Activated T-cell treated with anti-CD3 and anti-CD28 coated beads, Interleukin-2, amount 50 U/mL, for 4 hours (primary cell): ENCODE results near the gene CMTM8. TPM values are rescaled to one million over a fixed set of nuclear protein-coding genes. Genes with fewer than 3 reads are reported as not detected.
"Not testable (repeated sequence)": the region's sequence is repeated elsewhere in the genome, so short reads cannot be mapped to it uniquely, and the experiment has no call there.

Experiments
- ATAC-seq, 2 donors: fragments of 200-7000 bp; cut with Tn5 transposase; one replicate each; pipeline ENCODE4 v1.10.0; 2021
- DNase-seq: peaks from one replicate; pipeline ENCODE4 v3.0.0-alpha.2; 2020
- H3K27me3 Mint-ChIP-seq: one replicate; pipeline ENCODE4 v1.8.0; 2021; ENCODE audit warnings: low read depth, mixed read lengths
- H3K36me3 Mint-ChIP-seq: one replicate; pipeline ENCODE4 v1.8.0; 2022; ENCODE audit warnings: mixed read lengths; ENCODE audit not compliant: insufficient read depth
- H3K4me1 Mint-ChIP-seq: one replicate; pipeline ENCODE4 v1.8.0; 2021; ENCODE audit warnings: low read depth, mixed read lengths
- H3K4me3 Mint-ChIP-seq: one replicate; pipeline ENCODE4 v1.8.0; 2021; ENCODE audit warnings: mild to moderate bottlenecking, moderate library complexity, mixed read lengths
- H3K9me3 Mint-ChIP-seq: one replicate; pipeline ENCODE4 v1.8.0; 2021; ENCODE audit warnings: mixed read lengths
- total RNA-seq, 3 donors: library from RNA; stranded (reverse); gene quantifications; one replicate each; pipeline ENCODE4 v1.2.1, GENCODE V29; 2021

Gene CMTM8
- total RNA-seq, 3 donors from 2014 or later, result 3.9 to 6.3 (median 4.7) TPM

DNA sequence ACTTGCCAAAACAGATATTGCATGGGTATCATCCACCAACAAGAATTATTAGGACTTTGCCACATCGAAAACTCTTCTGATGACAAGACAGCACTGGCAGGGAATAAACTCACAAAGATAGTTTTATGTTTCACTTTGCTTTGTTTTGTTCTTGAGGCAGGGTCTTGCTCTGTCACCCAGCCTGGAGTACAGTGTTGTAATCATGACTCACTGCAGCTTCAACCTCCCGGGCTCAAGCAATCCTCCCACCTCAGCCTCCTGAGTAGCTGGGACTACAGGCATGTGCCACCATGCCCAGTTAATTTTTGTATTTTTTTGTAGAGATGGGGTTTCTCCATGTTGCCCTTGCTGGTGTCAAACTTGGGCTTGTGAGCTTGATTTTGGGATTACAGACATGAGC is 151.1 kb downstream of the CMTM8 start:
- Mint-ChIP-seq H3K4me1 (peaks cover 45% of the 10 kb centered on the region), H3K4me3 (peak overlapping the region; percentile 24)
- not testable (repeated sequence) for H3K27me3 Mint-ChIP-seq, H3K9me3 Mint-ChIP-seq, H3K36me3 Mint-ChIP-seq, DNase-seq, ATAC-seq

DNA sequence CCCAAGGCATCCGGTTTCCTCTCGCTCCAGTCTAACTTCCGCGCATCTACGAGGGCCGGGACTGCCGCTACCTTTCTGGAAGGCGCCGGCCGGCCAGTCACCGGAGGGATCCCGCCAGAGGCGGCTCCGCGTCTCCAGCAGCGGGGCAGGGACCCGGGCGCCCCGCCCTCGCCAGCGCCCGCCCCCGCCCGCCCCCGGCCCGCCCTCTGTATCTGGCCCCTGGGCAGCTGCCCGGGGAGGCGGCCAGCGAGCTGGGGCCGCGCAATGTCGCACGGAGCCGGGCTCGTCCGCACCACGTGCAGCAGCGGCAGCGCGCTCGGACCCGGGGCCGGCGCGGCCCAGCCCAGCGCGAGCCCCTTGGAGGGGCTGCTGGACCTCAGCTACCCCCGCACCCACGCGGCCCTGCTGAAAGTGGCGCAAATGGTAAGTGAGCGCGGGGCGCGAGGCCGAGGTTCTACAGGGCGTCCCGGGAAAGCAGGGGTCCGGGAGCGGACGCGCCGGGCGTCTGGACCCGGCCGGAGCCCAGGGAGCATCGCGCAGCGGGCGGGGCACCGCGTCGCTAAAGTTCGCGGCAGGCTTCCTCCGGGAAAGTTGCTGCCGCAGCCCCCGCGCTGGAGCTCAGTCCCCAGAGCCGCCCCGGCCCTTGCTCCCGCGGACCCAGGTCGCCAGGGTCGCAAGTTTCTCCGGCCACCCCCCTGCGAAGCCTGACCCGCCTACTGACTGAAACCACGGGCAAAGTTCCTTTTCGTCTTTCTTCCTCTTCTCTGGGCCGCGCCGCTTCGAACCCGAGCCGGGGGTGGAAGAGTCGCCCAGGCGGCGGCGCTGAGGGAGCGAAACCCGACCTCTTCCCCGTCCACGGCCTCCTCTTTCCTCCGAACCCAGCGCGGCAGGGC is 153.4 kb downstream of the CMTM8 start, which contains the start of gene CMTM7:
Gene CMTM7 (plus strand): TSS at position 211 of the 893 bp plus-strand sequence. CDS start 54 bp downstream, at position 265.
- peak within 1 kb of the TSS; percentile 96 for H3K4me3 Mint-ChIP-seq
- peaks cover 7% of the 10 kb centered on the region for H3K36me3 Mint-ChIP-seq
- no peaks in the 10 kb centered on the region for H3K27me3 Mint-ChIP-seq
- no peaks in the 10 kb centered on the region for H3K9me3 Mint-ChIP-seq
- peak; percentile 37 for DNase-seq
- peaks cover 62% of the 10 kb centered on the region for H3K4me1 Mint-ChIP-seq
- ATAC-seq, result peak; percentile 47 to 61

DNA sequence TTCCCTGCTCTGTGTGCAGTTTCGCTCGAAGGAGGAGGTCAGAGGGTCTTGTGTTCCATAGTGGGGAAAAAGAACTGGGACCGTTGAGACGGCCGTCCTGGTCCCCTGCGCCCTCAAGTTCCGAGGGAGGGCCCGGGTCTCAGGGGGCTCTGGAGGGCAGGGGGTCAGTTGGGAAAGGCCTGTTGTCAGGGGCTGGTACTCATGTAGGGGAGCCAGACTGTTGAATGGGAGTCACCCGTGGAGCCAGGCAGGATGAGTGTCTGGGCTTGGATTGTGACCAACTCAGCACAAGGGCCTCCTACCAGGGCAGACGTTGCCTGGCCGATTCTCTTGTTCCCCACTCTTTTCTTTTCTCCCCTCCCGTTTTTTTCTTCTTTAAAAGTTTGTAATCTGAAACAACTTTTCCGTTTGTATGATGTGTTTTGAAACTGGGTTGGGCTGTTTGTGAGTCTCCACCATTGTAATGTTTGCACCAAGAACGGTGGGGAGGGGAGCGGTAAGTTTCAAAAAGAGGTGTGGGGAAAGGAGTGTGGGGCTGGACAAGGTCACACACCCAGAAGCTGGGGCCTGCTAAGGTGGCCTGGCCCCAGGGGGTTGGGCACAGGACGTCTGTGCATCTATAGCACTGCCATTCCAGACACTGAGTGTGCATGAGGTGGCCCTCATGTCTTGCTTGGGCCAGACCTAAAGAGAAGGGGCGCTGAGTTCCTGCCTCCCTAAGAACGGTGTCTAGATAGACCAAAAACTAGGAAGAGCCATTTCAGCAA is 154.2 kb downstream of the CMTM8 start:
- DNase-seq (no peak), ATAC-seq (peak; percentile 19 to 30)
- no peaks in the 10 kb centered on the region for H3K27me3 Mint-ChIP-seq
- H3K4me3 Mint-ChIP-seq, result peak overlapping the region; percentile 96
- H3K9me3 Mint-ChIP-seq, result no peaks in the 10 kb centered on the region
- peaks cover 65% of the 10 kb centered on the region for H3K4me1 Mint-ChIP-seq
- peaks cover 7% of the 10 kb centered on the region for H3K36me3 Mint-ChIP-seq

DNA sequence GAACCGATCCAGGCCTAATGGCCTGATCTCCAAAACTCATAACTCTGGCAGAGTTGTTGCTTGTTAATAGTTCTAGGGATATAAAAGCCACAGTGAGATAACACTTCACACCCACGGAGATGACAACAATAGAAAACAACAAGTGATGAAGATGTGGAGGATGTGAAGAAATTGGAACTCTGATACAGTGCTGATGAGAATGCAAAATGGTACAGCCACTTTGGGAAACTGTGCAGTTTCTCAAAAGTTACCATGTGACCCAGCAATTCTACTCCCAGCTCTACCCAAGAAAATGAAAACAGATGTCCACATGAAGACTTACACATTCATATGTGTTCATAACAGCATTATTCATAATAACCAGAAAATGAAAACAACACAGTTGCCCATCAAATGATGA is 157.0 kb downstream of the CMTM8 start:
- no peak for DNase-seq
- Mint-ChIP-seq H3K4me3 (no peak overlapping the region), H3K36me3 (peaks cover 7% of the 10 kb centered on the region), H3K4me1 (peaks cover 72% of the 10 kb centered on the region), H3K9me3 (no peaks in the 10 kb centered on the region), H3K27me3 (no peaks in the 10 kb centered on the region)
- peak; percentile 13 to 36 for ATAC-seq

DNA sequence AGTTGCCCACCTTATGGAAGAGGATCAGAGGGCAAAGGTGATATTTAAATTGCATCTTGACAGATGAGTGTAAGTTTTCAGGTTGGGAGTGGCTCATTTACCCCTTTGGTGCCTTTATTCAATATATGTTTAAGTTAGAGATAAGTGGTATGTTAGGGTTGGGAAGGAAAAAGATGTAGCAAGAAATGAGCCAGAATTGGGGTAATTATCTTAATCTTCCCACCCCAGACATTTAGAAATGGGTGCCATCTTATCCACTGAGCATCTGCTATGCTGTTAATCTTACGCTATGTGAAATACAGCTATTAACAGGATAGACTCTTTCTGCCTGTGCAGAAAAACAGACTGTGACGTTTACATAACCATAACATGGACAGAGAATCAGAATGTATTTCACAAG is 159.5 kb downstream of the CMTM8 start:
- ATAC-seq, result no peak
- Mint-ChIP-seq H3K4me1 (peaks cover 71% of the 10 kb centered on the region), H3K27me3 (no peaks in the 10 kb centered on the region)

DNA sequence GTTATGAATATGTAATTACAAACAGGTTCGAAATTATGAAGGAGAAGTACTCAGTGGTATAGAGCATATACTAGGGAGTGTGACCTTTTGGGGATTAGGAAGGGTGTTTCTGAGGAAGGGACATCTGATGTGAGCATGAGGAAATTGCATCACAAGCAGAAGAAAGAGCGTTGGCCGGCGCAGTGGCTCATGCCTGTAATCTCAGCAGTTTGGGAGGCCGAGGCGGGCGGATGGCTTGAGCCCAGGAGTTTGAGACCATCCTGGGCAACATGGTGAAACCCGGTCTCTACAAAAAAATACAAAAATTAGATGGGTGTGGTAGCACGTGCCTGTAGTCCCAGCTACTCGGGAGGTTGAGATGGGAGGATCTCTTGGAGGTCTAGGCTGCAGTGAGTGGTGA is 160.1 kb downstream of the CMTM8 start:
- no peaks in the 10 kb centered on the region for H3K9me3 Mint-ChIP-seq
- H3K4me3 Mint-ChIP-seq, result no peak overlapping the region
- no peak for DNase-seq
- no peaks in the 10 kb centered on the region for H3K27me3 Mint-ChIP-seq
- H3K36me3 Mint-ChIP-seq, result peaks cover 7% of the 10 kb centered on the region
- H3K4me1 Mint-ChIP-seq, result peaks cover 71% of the 10 kb centered on the region
- ATAC-seq, result no peak

More for the DNA sequence above, 159.5 kb downstream of the CMTM8 start:
- DNase-seq, result no peak
- H3K36me3 Mint-ChIP-seq, result peaks cover 7% of the 10 kb centered on the region
- no peak overlapping the region for H3K4me3 Mint-ChIP-seq
- H3K9me3 Mint-ChIP-seq, result no peaks in the 10 kb centered on the region

DNA sequence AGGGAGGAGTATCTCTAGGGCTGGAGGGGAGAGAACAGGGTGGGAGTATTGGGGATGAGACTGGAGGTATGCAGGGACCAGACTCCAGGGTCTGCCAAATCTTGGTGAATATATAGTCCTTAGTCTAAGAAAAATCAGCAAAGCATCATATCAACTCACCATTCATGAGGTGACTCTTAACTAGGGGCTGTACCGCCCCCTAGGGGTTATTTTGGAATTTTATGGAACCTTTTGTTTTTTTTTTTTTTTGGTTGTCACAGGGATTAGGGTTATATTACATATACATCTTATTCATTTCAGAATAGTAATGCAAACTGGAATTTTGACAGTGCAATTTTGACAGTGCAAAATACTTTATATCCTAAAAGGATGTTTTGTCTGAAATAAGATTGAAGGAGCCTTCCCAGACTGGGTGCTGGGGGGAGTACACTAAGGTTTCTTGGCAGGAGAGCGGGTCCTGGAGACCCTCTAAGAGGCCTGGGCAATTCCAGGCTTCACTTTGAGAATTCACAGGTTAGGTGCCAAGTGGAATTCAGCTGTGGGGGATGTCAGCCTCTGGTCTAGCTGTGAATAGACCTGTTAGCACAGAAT is 160.6 kb downstream of the CMTM8 start:
- ATAC-seq, result peak in 1 of 2 donors; percentile 11
- peaks cover 8% of the 10 kb centered on the region for H3K36me3 Mint-ChIP-seq
- no peak overlapping the region for H3K4me3 Mint-ChIP-seq
- no peaks in the 10 kb centered on the region for H3K9me3 Mint-ChIP-seq
- no peaks in the 10 kb centered on the region for H3K27me3 Mint-ChIP-seq
- peaks cover 70% of the 10 kb centered on the region for H3K4me1 Mint-ChIP-seq
- DNase-seq, result no peak

DNA sequence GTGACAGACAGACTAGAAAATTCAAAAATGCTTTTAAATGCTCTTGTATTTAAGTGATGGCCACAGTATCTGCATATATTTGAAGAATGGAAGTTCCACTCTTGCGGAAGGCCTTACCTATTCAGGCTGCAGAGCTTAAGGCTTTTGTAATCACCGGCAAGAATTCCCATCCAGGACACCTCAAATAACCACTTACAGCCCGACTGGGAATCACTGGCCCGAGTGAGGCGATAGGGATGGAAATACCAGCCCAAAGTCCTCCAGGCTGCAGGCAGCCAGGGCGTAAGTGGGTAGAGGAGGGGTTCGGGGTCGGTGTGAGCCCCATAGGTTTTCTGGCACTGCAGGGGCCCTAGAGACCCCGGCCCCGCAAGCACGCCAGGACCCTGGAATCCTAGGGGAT is 162.6 kb downstream of the CMTM8 start:
- Mint-ChIP-seq H3K4me3 (peak overlapping the region; percentile 91), H3K9me3 (no peaks in the 10 kb centered on the region), H3K36me3 (peaks cover 7% of the 10 kb centered on the region), H3K27me3 (no peaks in the 10 kb centered on the region), H3K4me1 (peaks cover 63% of the 10 kb centered on the region)
- DNase-seq (no peak), ATAC-seq (peak; percentile 20 to 28)

DNA sequence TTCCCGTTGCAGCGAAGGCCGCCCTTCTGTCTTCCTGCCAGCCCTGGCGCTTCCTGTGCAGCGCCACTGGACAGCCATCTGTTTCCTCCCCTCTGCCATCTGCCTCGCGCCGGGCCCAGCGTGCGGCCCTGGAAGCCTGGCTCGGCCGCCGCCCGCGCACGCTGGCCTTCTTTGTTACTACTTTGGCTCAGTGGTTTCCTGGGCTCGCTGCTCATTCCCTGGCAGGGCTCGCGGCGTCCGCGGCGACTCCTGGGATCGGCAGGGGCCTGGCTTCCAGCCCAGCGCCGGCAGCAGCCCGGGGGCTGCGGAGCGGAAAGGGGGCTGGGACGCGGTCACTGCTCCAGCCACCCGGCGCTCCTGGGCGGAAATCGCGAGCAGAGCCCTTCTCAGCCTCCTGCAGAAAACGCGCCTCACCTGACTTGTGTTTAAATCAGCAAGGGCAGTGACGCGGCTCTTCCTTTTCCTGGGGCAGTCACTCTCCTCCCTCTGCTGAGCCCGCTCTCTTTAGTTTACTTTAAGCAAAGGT is 163.1 kb downstream of the CMTM8 start:
- no peaks in the 10 kb centered on the region for H3K27me3 Mint-ChIP-seq
- peaks cover 7% of the 10 kb centered on the region for H3K36me3 Mint-ChIP-seq
- peaks cover 66% of the 10 kb centered on the region for H3K4me1 Mint-ChIP-seq
- H3K9me3 Mint-ChIP-seq, result no peaks in the 10 kb centered on the region
- DNase-seq (peak; percentile 52), ATAC-seq (peak; percentile 70 to 80)
- H3K4me3 Mint-ChIP-seq, result peak overlapping the region; percentile 91

DNA sequence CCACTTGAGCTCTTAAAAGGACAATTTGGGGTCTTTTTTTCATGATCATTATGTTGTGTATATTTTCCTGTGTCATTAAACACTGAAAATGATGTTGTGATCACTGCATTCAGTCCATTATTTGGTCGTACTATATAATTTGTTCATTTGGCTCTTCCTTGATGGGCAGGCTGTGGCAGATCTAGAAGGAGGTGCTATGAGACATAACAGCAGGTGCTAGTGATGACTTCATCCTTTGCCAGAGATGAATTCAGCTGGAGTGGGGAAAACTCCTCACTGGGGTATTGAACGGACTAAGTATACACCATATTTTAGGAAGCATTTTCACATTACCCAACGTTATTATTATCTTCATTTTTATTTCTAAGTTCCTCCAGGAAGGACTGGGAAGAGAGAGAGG is 165.2 kb downstream of the CMTM8 start:
- no peaks in the 10 kb centered on the region for H3K9me3 Mint-ChIP-seq
- H3K4me3 Mint-ChIP-seq, result no peak overlapping the region
- H3K4me1 Mint-ChIP-seq, result peaks cover 70% of the 10 kb centered on the region
- no peak for ATAC-seq
- H3K36me3 Mint-ChIP-seq, result peaks cover 7% of the 10 kb centered on the region
- no peaks in the 10 kb centered on the region for H3K27me3 Mint-ChIP-seq
- no peak for DNase-seq

DNA sequence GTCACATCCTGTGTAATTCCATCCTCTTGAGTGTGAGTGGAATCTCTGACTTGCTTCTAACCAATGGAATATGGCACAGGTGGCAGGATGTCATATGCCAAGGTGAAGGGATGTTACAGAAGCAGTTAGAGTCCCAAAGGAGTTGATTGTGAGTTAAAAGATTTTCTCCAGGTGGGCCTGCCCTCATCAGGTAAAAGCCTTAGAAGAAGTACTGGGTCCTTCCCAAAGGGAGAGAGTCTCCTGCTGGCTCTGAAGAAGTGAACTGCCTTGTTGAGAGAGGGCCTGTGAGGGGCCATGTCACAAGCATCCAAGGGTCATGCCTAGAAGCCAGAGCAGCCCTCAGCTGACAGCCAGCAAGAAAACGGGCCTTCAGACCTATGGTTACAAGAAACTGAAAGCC is 166.2 kb downstream of the CMTM8 start:
- H3K9me3 Mint-ChIP-seq, result no peaks in the 10 kb centered on the region
- peaks cover 65% of the 10 kb centered on the region for H3K4me1 Mint-ChIP-seq
- H3K4me3 Mint-ChIP-seq, result no peak overlapping the region
- no peak for DNase-seq
- H3K36me3 Mint-ChIP-seq, result peaks cover 9% of the 10 kb centered on the region
- no peaks in the 10 kb centered on the region for H3K27me3 Mint-ChIP-seq
- no peak for ATAC-seq

DNA sequence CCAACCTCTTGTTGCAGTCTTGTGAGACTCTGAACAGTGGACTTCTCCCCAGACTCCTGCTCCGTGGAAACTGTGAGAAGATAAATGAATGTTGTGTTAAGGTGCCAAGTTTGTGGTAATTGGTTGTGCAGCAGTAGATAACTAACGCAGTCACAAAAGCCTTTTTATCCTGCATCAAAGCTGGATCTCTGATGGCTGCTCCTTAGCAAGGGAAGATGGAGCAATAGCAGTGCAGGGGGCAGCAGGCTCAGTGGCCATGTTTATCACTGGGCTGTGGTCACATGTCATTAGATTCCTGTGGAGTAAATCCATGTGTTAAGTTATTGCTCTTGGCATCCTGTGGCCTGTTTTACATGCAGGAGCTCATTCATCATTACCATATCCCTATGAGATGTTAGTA is 166.7 kb downstream of the CMTM8 start:
- ATAC-seq (no peak), DNase-seq (no peak)
- H3K27me3 Mint-ChIP-seq, result no peaks in the 10 kb centered on the region
- no peaks in the 10 kb centered on the region for H3K9me3 Mint-ChIP-seq
- peaks cover 69% of the 10 kb centered on the region for H3K4me1 Mint-ChIP-seq
- H3K36me3 Mint-ChIP-seq, result peaks cover 12% of the 10 kb centered on the region
- H3K4me3 Mint-ChIP-seq, result no peak overlapping the region

DNA sequence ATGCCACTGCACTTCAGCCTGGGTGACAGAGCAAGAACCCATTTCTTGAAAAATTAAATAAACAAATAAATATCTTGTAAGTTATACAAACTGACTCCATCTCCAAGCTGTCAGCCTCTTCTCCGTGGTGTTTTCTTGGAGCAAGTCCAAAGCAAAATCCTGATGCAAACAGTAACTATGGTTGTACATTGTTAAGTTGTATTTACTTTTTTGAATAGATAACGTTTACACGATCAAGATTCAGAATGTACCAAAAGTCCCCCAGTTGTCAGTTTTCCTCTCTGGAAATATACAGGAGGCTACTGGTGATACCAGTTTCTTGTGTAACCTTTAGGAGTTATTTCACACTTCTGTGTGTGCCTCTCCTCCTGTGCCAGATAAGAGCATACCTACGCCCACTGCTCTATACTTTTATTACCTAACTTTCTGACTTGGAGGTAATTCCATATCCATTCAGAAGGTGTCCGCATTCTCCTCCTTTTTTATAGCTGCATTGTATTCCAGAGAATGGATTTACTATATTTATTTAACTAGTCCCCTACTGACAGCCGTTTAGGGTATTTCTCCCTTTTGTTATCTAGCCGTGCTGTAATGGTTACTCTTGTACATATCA is 167.3 kb downstream of the CMTM8 start:
- no peaks in the 10 kb centered on the region for H3K27me3 Mint-ChIP-seq
- no peak for DNase-seq
- H3K36me3 Mint-ChIP-seq, result peaks cover 13% of the 10 kb centered on the region
- no peak overlapping the region for H3K4me3 Mint-ChIP-seq
- H3K4me1 Mint-ChIP-seq, result peaks cover 70% of the 10 kb centered on the region
- no peak for ATAC-seq
- no peaks in the 10 kb centered on the region for H3K9me3 Mint-ChIP-seq
